Measurements from ENCODE around the gene A1BG.

A1BG gene

DNA sequence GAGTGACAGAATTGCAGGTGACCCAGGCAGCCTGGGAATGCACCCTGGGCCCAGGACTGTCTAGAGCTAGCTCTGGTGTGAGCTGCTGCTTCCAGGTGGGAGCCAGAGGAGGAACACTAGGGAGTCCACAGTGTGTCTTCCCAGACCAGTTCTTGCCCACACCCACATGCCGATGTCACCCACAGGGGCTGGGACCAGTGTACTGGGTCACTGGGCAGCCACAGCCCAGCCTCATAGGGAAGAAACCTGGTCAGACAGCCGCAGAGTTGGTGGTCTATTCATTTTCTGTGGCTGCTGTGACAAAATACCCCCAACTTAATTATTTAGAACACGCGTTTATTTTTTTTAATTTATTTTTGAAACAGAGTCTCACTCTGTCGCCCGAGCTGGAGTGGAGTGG is 45.3 kb upstream of the A1BG start:
- in situ Hi-C loops (cut with MboI; ENCODE audit: low pct_unique_long_range_greater_than_20kb, low sequenced_read_pairs, unreplicated experiment) = no loop called here
- no peak for DNase-seq (ENCODE audit: low spot score)
- TF ChIP-seq, protein P1, sequence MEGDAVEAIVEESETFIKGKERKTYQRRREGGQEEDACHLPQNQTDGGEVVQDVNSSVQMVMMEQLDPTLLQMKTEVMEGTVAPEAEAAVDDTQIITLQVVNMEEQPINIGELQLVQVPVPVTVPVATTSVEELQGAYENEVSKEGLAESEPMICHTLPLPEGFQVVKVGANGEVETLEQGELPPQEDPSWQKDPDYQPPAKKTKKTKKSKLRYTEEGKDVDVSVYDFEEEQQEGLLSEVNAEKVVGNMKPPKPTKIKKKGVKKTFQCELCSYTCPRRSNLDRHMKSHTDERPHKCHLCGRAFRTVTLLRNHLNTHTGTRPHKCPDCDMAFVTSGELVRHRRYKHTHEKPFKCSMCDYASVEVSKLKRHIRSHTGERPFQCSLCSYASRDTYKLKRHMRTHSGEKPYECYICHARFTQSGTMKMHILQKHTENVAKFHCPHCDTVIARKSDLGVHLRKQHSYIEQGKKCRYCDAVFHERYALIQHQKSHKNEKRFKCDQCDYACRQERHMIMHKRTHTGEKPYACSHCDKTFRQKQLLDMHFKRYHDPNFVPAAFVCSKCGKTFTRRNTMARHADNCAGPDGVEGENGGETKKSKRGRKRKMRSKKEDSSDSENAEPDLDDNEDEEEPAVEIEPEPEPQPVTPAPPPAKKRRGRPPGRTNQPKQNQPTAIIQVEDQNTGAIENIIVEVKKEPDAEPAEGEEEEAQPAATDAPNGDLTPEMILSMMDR (IDR thresholded peaks at IDR 0.05; ENCODE audit: extremely low read depth, insufficient read depth, missing control alignments) = no peak

GRCh38 chr19:58398087-58398486 is 44.8 kb upstream of the A1BG start:
- DNase-seq (ENCODE audit: low spot score) = no peak
- TF ChIP-seq, protein P1 (IDR thresholded peaks at IDR 0.05; ENCODE audit: extremely low read depth, insufficient read depth, missing control alignments) = no peak
- in situ Hi-C loops (cut with MboI; ENCODE audit: low pct_unique_long_range_greater_than_20kb, low sequenced_read_pairs, unreplicated experiment) = no loop called here

GRCh38 chr19:58397533-58398037 is 44.3 kb upstream of the A1BG start:
- DNase-seq (ENCODE audit: low spot score) = no peak
- TF ChIP-seq, protein P1 (IDR thresholded peaks at IDR 0.05; ENCODE audit: extremely low read depth, insufficient read depth, missing control alignments) = no peak
- in situ Hi-C loops (cut with MboI; ENCODE audit: low pct_unique_long_range_greater_than_20kb, low sequenced_read_pairs, unreplicated experiment) = no loop called here

DNA sequence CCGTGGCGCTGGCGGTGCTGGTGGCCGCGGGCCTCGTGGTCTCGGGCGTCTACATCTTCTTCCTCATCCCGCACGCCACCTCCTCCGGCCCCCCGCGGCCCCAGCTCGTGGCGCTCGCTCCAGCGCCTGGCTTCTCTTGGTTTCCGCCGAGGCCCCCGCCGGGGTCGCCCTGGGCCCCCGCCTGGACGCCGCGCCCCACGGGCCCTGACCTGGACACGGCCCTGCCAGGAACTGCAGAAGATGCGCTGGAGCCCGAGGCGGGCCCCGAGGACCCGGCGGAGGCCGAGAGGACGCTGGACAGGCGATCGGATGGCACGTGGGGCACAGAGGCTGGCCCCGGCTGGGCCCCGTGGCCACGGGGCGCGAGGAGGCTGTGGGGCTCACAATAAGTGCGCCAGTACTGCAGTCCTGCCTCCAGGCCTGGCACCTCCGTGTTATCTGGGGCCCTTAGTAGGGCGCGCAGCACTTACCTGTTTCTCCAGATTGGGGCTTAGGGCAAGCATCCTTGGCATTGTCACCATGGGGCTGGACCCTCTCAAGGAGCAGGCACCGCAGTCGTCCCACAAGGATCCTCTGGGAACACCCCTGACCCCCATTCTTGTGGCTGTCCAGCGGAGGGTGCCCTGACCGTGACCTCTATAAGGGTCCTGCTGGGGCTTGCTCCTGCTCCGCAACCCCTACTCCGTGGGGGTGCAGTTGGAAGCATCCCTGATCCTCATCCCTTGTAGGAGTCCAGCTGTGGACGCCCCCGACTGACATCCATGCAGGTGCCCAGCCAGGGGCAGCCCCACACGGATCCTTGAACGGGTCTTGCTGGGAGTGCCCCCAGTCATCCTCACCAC is 43.6 kb upstream of the A1BG start:
- DNase-seq (ENCODE audit: low spot score) = no peak
- TF ChIP-seq, protein P1 (IDR thresholded peaks at IDR 0.05; ENCODE audit: extremely low read depth, insufficient read depth, missing control alignments) = no peak
- in situ Hi-C loops (cut with MboI; ENCODE audit: low pct_unique_long_range_greater_than_20kb, low sequenced_read_pairs, unreplicated experiment) = no loop called here

DNA sequence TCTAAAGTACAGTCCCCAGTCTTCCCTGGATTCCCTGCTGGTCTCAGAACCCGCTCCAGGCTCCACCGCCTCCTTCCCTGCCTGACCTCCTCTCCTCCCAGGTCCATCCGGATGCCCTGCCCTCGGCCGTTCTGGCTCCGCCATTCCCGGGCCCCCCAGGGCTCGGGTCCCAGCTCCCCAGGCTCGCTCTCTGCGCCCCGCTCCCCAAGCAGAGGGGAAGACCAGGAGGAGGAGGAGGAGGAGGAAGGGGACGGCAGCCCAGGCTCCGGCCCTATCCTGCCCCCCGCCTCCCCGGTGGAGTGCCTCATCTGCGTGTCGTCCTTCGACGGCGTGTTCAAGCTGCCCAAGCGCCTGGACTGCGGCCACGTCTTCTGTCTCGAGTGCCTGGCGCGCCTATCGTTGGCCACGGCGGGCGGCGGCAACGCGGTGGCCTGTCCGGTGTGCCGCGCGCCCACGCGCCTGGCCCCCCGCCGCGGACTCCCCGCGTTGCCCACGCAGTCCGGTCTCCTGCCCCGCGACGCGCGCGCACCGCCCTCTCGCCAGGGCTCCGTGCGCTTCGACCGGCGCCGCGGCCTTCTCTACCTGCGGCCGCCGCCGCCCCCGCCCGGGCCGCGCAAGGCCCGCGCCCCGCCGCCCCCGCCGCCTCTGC is 42.8 kb upstream of the A1BG start:
- in situ Hi-C loops (cut with MboI; ENCODE audit: low pct_unique_long_range_greater_than_20kb, low sequenced_read_pairs, unreplicated experiment) = no loop called here
- DNase-seq (ENCODE audit: low spot score) = no peak
- TF ChIP-seq, protein P1 (IDR thresholded peaks at IDR 0.05; ENCODE audit: extremely low read depth, insufficient read depth, missing control alignments) = no peak

DNA sequence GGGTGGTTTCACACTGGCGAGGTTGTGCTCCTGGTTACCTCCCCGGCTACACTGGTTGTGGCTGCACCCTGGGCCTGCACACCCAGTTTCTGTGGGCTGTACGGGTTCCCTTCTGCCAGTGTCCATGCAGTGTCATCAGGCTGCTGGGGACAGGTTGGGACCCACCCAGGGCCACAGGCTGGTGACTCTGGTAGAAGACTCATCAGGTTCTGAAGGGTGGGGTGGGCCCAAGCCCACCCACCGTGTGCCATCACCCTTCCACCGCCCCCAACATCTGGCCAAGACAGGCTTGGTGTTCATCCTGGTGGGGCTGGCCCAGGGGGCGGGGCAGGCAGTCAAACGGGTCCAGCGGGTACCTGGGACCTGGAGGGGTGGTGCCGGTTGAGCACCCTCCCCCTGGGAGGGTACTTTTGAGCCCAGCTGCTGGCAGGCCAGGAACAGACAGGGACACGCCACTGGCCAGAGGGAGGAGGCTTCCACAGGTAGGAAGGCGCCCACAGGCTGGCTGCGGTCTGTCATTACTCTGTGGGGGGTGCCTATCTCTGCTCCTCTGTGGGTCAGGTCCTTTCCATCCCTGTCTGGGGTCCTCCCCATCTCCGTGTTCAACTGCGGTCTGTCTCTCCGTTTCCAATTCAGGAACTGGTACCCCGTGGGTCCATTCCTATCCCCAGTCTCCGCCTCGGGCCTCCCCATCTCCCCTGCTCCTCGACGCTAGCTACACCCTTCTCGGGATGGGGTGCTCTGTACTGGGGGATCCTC is 42.1 kb upstream of the A1BG start, which contains the start of gene RNF225:
Gene RNF225, plus strand, starts transcription at position 437 of the 759 bp plus-strand sequence. CDS start 434 bp downstream, outside the sequence.
- DNase-seq (ENCODE audit: low spot score) = no peak
- TF ChIP-seq, protein P1 (IDR thresholded peaks at IDR 0.05; ENCODE audit: extremely low read depth, insufficient read depth, missing control alignments) = no peak
- in situ Hi-C loops (cut with MboI; ENCODE audit: low pct_unique_long_range_greater_than_20kb, low sequenced_read_pairs, unreplicated experiment) = no loop called here
